Measurements from ENCODE around the gene SLK. TPM values are rescaled to one million over a fixed set of nuclear protein-coding genes. Genes with fewer than 3 reads are reported as not detected.

The SLK gene
- total and polyA plus RNA-seq, 2 donors (not counting 3 experiments of a cell fraction or from before 2014, with no cell fraction given) = 4.5 to 36.0 TPM

DNA sequence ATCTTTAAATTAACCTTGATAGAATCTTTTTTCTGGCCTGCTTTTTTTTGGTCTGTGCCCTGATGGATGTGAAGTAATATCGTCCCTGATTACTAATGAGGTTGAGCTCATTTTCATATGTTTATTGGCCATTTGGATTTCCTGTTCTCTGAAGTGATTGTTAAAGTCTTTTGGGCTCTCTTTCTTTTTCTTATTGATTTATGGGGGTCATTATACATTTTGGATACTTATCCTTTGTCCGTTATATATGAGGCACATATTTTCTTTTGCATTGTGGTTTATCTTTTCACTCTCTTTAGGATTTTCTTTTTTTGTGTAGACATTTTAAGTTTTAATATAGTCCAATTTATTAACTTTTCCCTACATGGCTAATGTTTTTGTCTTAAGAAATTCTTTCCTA is 12.6 kb downstream of the SLK start:
- H3K27me3 ChIP-seq (ENCODE audit: control insufficient read depth in 2 of 2, insufficient read depth in 2 of 2, low read length in 2 of 2) = no peaks in the 10 kb centered on the region
- peak overlapping the region; percentile 54 for H3K4me2 ChIP-seq (ENCODE audit: insufficient read depth, low read length)
- BruUV-seq (replicated peaks) = no TSS peak
- TF ChIP-seq GATA2 (IDR thresholded peaks at IDR 0.05; ENCODE audit: insufficient read depth, insufficient read length, low read depth, low read length) (no peak), POLR2A (IDR thresholded peaks at IDR 0.05; ENCODE audit: low read depth, low read length) (no peak), JUN (IDR thresholded peaks at IDR 0.05; ENCODE audit: borderline replicate concordance, insufficient read depth, insufficient read length, low read depth) (no peak), POLR2AphosphoS5 (IDR thresholded peaks at IDR 0.05; ENCODE audit: insufficient read depth, low read depth, low read length) (no peak), MYC (IDR thresholded peaks at IDR 0.05; ENCODE audit: low read depth, low read length) (no peak), EZH2 (IDR thresholded peaks at IDR 0.05; ENCODE audit: borderline replicate concordance, low read depth, low read length, severe bottlenecking) (no peak), FOS (IDR thresholded peaks at IDR 0.05; ENCODE audit: borderline replicate concordance, insufficient read depth, low read length) (no peak), CTCF (IDR thresholded peaks at IDR 0.05; ENCODE audit: extremely low read depth in 1 of 2, insufficient read depth in 1 of 2, low read depth in 1 of 2, low read length in 2 of 2) (no peak)
- TF ChIP-seq, protein P1, sequence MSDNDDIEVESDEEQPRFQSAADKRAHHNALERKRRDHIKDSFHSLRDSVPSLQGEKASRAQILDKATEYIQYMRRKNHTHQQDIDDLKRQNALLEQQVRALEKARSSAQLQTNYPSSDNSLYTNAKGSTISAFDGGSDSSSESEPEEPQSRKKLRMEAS (IDR thresholded peaks at IDR 0.05; ENCODE audit: insufficient read depth, insufficient read length) = no peak
- dilution Hi-C loops (cut with MboI; ENCODE audit: extremely low pct_ligation_motif_present, low sequenced_read_pairs) (no loop called here), intact Hi-C loops (cut with micrococcal nuclease) (no loop called here)
- peak overlapping the region; percentile 25 for H3K27ac ChIP-seq (ENCODE audit: insufficient read depth, low read depth, low read length)
- H3K9ac ChIP-seq (replicated peaks; ENCODE audit: extremely low read depth, insufficient read depth, low read length) = no peak overlapping the region
- H3K9me1 ChIP-seq (replicated peaks; ENCODE audit: control insufficient read depth, extremely low read depth, insufficient read depth, low read length) = no peaks in the 10 kb centered on the region
- H3K4me3 ChIP-seq (replicated peaks in 1 of 3; ENCODE audit: insufficient read depth in 1 of 3, low read depth in 1 of 3, low read length in 3 of 3) = no peak overlapping the region
- H3K4me1 ChIP-seq (ENCODE audit: control insufficient read depth, extremely low read depth, insufficient read depth, low read length) = peaks cover 55% of the 10 kb centered on the region
- no peak for DNase-seq (ENCODE audit: low read depth, low spot score)
- CTCF ChIA-PET = interaction anchor here (0.8 to 1.6 kb wide), 3 partner anchors 9 to 85 kb away, joined by 3 to 8 read pairs (median 5); no protein-coding TSS in a partner anchor
- no peaks in the 10 kb centered on the region for H3K36me3 ChIP-seq (ENCODE audit: control insufficient read depth in 2 of 2, extremely low read depth in 1 of 2, insufficient read depth in 2 of 2, low read length in 2 of 2)
- H4K20me1 ChIP-seq (replicated peaks; ENCODE audit: control insufficient read depth, extremely low read depth, insufficient read depth, low read length) = peaks cover 4% of the 10 kb centered on the region
- H3K79me2 ChIP-seq (ENCODE audit: control insufficient read depth, insufficient read depth, low read length) = peaks cover 93% of the 10 kb centered on the region
- H2AFZ ChIP-seq (ENCODE audit: low read depth, low read length) = no peak overlapping the region
- no peaks in the 10 kb centered on the region for H3K9me3 ChIP-seq (replicated peaks; ENCODE audit: control insufficient read depth, insufficient read depth, low read length)
- POLR2A ChIA-PET = no interaction called here
- no peak for FAIRE-seq

Measured in endothelial cell of umbilical vein (primary cell).